ENCODE data around the gene PRKG1.
"Not testable (repeated sequence)": the region's sequence is repeated elsewhere in the genome, so short reads cannot be mapped to it uniquely, and the experiment has no call there.

DNA sequence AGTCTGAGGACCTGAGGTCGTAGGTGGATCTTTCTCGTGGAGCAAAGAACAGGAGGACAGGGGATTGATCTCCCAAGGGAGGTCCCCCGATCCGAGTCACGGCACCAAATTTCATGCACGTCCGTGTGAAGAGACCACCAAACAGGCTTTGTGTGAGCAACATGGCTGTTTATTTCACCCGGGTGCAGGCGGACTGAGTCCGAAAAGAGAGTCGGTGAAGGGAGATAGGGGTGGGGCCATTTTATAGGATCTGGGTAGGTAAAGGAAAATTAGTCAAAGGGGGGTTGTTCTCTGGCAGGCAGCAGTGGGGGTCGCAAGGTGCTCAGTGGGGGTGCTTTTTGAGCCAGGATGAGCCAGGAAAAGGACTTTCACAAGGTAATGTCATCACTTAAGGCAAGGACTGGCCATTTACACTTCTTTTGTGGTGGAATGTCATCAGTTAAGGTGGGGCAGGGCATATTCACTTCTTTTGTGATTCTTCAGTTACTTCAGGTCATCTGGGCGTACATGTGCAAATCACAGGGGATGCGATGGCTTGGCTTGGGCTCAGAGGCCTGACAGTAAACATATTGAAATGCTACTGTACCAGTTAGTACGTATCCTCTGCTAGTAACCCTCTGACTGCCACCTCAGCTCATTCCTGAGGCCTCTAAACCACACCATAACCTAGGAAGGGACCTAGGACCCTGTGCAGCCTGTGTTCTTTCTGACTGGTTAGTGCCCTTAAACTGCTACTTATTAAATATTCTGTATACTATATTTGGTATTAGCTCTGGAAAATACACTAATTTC lies 964.9 kb downstream of the PRKG1 start:
- not testable (repeated sequence) for TF ChIP-seq POLR2A (IDR thresholded peaks at IDR 0.05)
- TF ChIP-seq, protein P1, sequence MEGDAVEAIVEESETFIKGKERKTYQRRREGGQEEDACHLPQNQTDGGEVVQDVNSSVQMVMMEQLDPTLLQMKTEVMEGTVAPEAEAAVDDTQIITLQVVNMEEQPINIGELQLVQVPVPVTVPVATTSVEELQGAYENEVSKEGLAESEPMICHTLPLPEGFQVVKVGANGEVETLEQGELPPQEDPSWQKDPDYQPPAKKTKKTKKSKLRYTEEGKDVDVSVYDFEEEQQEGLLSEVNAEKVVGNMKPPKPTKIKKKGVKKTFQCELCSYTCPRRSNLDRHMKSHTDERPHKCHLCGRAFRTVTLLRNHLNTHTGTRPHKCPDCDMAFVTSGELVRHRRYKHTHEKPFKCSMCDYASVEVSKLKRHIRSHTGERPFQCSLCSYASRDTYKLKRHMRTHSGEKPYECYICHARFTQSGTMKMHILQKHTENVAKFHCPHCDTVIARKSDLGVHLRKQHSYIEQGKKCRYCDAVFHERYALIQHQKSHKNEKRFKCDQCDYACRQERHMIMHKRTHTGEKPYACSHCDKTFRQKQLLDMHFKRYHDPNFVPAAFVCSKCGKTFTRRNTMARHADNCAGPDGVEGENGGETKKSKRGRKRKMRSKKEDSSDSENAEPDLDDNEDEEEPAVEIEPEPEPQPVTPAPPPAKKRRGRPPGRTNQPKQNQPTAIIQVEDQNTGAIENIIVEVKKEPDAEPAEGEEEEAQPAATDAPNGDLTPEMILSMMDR (IDR thresholded peaks at IDR 0.05) = not testable (repeated sequence)

All from Peyer's patch (tissue), 4 donors.